Stimulated activated CD4-positive, alpha-beta T cell treated with anti-CD3 and anti-CD28 coated beads, Interleukin-2, amount 100 ng/mL, for 4 hours (primary cell): Measurements from ENCODE around the gene EXOC6B.
A peak's percentile ranks its signal among the peaks of the same experiment; 100 is the strongest.

Experiments
- DNase-seq: peaks from one replicate; pipeline ENCODE4 v3.0.0-alpha.2; 2020; ENCODE audit warnings: low read depth

The EXOC6B gene

DNA sequence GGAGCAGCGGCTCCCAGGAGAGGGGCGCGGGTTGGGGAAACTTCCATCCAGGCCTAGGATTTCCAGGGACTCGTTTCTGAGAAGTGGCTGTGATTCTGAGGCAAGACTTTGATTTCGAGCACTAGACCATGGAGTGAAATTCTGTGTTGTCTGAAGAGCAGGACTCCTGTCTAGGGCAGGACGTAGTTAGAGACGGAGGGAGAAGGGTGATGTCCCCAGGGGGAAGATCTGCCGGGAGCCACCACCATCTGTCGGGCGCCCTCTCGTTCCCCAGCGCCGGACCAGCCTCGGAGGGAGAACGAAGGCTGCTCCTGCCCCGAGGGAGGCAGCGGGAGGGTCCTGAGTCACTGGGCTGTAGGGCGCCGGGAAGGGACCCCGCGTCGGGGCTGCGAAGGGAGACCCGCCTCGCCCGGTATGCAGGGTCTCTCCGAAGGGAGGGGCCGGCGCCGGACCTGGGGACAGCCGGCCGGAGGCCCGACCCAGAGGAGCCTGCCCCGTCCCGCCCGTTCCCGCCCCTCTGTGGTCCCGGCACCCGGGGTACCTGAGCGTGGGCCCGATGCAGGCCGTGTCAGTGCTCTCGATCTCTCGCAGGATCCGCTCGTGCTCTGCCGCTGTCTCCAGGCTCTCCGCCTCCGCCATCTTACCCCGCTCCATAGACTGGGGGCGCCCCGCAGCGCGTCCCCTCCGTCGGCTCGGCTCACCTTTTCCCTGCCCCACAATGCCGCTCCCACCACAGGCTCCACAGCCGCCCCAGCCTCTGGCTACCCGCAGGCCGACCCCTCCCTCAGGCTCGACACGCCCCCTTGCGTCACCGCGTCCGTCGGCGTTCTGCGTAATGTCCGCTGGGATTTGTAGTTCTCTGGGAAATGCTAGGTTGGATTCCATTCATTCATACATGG lies at the start of gene EXOC6B:
EXOC6B (minus strand) TSS at position 777 of the 899 bp plus-strand sequence.
- peak; percentile 81 for DNase-seq

DNA sequence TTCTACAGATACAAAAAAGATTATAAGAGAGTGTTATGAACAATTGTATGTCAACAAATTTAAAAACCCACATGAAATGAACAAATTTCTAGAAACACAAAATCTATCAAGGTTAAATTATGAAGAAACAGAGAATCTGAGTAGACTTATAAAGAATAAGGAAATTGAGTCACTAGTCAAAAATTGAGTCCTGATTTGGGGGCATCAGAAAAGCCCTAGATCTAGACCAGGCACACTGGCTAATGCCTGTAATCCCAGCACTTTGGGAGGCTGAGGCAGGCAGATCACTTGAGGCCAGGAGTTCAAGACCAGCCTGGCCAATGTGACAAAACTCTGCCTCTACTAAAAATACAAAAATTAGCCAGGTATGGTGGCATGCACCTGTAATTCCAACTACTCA lies 46.0 kb upstream of the EXOC6B start:
- DNase-seq: no peak

GRCh38 chr2:72871060-72871459 lies 45.2 kb upstream of the EXOC6B start:
- DNase-seq: no peak

DNA sequence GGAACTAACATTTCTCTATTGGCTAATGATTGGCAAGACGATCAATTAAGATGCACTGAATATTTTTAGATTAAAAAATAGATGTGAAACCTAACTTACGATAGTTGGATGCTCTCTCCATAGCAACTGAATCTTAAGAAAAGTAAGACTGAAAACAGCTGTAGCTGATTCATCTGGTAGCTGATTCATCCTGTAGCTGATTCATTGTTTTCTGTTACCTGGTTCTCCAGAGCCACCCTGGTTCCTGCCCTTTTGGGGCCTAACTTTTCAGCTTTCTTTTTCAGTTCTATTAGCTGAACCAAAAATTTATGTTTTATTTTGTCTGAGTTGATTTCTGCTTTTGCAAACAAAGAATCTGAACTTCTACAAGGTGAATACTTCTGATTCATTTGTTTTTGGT lies 38.7 kb upstream of the EXOC6B start:
- no peak for DNase-seq

DNA sequence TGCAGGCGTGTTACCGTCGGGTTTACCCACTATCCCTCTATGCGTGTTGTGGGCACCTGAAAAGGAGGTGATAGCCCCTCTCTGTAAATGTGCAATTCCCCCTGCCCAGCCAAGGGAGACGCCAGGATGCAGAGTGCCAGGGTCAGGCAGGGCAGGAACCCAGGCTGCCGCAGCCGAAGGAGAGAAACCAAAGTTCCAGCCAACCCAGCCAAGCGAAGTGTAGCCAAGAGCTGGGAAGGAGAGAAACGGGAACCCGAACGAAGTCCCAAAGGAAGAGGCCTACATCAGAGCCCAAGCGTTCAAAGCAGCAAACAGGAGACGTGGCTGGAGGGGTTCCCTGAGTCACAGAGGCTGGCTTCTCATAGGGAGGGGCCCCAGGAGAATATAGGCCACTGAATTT lies 37.2 kb upstream of the EXOC6B start:
- no peak for DNase-seq

DNA sequence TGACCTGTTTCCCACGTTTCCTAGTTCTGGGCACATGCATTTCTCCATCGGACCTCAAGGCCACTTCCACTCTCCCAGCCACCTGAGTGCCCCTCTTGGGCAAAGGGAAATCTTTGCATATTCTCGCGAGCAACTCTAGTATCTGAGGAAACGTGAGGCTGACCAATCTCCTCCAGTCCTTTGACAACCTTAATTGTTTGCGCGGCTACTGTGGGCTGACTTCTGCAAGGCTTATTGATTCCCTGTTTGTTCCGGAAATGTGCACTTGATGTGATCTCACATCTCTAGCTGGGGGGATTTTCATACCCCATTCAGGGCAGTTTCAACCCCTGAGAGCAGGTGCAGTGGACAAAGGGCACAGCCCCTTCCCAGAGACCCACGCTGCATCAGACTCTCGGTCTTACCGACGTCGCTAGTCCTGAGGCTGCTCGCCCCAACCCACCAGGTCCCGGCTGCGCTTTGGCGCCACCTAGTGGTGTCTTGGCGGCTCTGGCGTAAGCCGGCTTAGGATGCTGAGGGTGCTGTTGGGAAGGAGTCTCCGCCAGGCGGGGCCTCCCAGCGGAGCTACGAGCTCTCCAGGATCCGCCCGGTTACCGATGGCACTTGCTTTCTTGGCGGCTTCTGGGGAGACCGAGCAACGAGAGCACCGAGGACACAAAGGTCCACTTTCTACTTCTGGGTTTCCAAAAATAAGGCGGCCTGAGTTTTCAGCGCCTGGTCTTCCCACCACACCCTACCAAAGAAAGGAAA lies 36.6 kb upstream of the EXOC6B start:
- DNase-seq: peak; percentile 76

- peak; percentile 48 for DNase-seq
Observed at GRCh38 chr2:72859831-72860262, 34.0 kb upstream of the EXOC6B start.

- DNase-seq: no peak
Observed at GRCh38 chr2:72851333-72851732, 25.5 kb upstream of the EXOC6B start.

DNA sequence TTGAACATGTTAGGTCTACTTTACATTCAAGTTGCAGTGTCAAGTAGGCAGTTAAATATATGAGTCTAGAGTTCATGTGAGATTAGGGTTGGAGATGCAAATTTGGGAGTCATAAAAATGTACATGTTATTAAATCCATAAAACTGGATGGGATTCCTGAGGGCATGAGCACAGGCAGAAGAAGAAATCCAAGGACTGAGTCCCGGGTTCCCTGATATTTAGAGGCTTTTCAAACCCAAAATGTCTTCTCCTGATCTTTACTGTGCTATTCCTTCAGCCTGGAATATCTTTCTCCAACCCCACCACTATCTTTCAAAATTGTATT lies 23.3 kb upstream of the EXOC6B start:
- DNase-seq: no peak

GRCh38 chr2:72848436-72849137 lies 22.8 kb upstream of the EXOC6B start:
- no peak for DNase-seq

DNA sequence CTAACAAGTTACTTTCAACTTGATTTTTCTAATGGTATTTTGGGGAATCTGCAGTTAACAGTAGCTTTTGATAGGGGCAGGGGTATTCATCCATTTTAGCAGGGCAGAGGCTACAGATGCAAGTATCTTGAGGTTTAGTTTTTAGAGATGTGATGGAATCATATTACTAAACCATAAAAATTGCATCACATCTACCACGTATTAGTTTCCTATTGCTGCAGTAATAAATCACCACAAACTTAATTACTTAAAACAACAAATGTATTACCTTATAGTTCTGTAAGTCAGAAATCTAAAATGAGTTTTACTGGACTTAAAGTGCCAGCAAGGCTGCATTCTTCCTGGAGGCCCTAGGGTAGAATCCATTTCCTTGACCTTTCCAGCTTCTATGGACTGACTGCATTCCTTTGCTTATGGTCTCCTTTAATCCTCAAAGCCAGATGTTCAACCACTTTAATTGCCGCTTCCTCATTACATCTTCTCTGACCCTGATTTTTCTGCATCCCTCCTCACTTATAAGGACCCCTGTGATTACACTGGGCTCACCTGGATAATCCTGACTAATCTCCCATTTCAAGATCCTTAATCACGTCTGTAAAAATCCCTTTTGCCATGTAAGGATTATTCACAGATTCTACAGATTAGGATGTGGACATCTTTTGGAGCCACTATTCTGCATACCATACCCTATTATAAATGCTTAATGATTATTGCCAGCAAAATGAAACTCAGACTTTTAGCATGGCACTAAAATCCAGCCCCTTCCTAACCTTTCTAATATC lies 21.9 kb upstream of the EXOC6B start:
- DNase-seq: no peak

DNA sequence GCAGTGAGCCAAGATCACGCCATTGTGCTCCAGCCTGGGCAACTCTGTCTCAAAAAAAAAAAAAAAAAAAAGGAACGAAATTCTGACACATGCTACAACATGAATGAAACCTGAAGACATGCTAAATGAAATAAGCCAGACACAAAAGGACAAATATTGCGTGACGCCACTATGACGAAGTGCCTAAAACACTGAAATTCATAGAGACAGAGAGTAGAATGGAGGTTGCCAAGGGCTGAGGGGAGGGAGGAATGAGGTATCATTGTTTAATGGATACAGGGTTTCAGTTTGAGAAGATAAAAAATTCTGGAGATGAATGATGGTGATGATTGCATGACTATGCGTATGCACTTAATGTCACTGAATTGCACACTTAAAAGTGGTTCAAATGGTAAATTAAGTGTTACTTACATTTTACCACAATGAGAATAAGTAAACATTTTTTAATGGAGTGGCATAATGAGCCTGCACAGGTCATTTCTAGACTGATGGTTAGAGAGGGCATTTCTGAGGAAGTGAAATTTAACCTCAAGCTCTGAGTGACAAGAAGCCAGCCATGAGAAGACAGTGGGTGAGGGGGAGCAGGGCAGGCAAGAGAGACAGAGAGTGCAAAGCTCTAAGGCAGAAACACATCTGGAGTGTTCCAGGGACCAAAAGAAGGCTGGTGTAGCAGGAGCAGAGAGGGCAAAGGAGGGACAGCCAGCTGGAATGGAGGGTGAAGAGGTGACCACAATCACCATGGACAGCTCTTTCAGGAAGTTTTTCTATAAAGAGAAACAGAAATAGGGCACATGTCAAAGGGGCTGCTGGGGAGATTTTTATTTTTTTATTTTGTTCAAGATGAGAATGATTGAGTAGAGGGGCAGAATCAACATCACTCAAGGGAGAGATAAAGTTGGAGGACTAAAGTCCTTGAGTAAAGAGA lies 20.6 kb upstream of the EXOC6B start:
- no peak for DNase-seq

DNA sequence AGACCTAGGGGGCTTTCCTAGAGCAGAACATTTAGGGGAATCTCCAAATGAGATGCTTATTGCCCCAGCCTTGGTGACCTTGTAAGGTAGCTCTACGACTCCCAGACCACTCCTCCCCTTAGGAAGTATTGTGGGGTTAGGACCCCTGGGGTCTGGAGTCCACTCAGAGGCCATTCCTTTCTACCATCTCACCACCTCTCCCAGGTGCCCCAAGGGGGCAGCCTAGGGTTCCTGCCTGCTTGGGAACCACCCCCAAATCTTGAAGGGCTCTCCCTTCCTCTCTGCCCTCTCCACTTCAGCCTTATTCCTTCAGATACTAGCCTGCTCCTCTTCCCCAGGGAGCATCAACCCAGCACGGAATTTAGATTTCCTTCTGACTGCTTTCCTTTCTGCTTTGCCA lies 17.5 kb upstream of the EXOC6B start:
- no peak for DNase-seq

DNA sequence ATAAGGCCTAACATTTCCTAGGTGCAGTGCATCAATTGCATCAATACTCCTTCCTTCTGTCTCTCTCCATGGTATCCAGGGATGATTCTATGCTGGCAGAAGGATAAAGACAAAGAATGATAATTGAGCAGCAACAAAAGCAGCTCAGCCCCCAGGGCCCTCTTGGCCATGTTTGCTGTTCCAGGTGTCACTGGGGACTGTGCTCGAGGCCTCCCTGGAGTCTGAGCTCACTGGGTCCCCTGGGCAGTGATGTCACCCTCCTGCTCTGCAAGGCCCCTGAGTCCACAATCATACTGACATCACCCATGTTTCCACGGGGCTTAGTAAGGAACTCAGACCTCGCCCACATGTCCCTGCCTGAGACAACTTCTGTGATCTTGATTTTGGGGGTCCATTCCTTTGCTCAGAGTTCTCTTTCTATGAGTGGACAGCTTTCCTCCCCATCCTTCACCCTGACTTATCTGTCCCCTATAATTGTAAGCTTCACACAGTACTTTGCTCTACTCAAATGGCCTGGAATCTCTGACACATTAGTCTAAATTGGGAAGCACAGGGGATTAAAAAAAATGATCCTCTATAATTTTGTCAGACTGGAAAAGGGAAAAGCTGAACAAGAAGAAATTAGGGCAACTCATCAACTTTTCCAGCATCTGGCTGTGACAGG lies 15.8 kb upstream of the EXOC6B start:
- DNase-seq: no peak

DNA sequence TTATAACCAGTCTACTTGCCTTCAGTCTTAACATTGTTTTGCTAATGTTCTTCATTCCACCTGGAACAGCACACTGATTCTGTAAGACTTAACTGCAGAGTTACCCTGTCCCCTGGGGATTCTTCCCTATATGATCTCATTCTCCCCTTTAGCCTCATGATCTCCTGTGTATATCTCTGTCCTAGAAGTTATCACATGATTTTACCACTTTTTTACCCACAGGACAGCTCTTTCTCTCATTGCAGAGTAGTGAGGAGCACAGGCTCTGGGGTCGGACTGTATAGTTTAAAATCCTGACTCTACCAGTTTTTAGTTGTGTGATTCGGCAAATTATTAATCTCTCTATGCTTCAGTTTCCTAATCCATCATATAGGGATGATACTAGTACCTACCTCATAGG lies 14.2 kb upstream of the EXOC6B start:
- no peak for DNase-seq

DNA sequence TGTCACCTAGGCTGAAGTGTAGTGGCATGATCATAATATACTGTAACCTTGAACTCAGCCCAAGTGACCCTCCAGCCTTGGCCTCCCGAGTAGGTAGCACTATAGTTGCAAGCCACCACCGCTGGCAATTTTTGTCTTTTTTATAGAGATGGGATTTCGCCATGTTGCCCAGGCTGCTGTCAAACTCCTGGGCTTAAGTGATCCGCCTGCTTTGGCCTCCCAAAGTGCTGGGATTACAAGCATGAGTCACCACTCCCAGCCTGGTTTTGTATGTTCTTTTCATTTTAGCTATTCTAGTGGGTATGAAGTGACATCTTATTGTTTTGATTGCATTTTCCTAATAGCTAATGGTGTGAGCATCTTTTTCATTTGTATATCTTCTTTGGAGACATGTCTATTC lies 11.3 kb upstream of the EXOC6B start:
- DNase-seq: no peak

- no peak for DNase-seq
Observed at GRCh38 chr2:72835403-72835802, 9.6 kb upstream of the EXOC6B start.

- no peak for DNase-seq
Observed at GRCh38 chr2:72834596-72834995, 8.8 kb upstream of the EXOC6B start.

DNA sequence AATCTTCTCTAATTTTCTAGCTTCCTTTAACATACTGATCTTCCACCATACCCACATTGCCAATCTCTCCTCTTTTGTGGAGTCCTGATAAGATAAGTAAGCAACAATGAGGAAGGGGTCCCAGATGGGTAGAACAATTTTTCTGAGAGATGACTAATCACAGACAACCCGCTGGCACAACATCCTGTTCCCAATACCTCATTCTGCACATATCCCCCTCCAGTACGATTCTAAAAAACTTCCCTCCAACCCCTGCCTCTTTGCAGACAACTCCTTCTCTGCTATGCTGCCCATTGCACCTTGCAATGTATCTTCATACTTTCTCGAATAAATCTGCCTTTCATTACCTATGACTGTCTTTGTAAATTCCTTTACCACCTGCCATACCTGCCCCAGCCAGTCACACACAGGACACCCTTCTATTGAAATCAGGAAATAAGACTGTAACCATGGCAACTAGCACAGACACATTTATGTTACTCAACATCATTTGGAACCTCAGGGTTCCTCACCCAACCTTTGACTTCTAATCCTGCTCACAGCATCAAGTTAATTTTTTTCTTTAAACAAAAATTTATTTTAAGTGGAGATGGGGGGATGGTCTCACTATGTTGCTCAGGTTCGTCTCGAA lies 7.4 kb upstream of the EXOC6B start:
- DNase-seq: no peak

DNA sequence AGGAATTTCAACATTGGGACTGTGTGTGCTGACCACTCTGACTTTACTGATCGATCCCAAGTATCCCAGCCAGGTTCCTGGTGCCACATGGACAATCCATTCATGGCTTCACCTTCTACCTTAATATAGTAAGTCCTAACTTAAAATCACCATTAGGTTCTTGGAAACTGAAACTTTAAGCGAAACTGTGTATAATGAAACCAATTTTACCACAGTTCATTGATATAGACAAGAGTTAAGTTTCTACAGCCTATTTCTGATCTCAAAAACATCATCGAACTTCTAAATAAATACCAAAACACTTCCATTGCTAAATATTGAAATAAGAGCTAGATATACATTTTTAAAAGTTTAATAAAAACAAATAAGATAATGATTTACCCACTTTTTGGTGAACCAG lies 4.4 kb upstream of the EXOC6B start:
- no peak for DNase-seq
